Stimulated activated CD4-positive, alpha-beta T cell treated with anti-CD3 and anti-CD28 coated beads, TNF-alpha, amount 100 ng/mL, for 24 hours (primary cell): Measurements from ENCODE around the gene EHD3.
"Not testable (repeated sequence)": the region's sequence is repeated elsewhere in the genome, so short reads cannot be mapped to it uniquely, and the experiment has no call there.

Source experiments
- DNase-seq, 3 experiments: peaks; one replicate each; pipeline ENCODE4 v3.0.0-alpha.2; 2020; ENCODE audit warnings: low read depth in 3 of 3

The EHD3 gene

GRCh38 chr2:31254237-31255203 is 20.6 kb downstream of the EHD3 start:
- DNase-seq: no peak

GRCh38 chr2:31255911-31256571 is 22.1 kb downstream of the EHD3 start:
- no peak for DNase-seq

- no peak for DNase-seq
Measured at GRCh38 chr2:31256611-31257382, 22.8 kb downstream of the EHD3 start.

GRCh38 chr2:31258351-31258750 is 24.4 kb downstream of the EHD3 start:
- DNase-seq: no peak

GRCh38 chr2:31259075-31259474 is 25.1 kb downstream of the EHD3 start:
- DNase-seq: no peak

GRCh38 chr2:31260870-31261269 is 26.9 kb downstream of the EHD3 start:
- no peak for DNase-seq

- no peak for DNase-seq
Measured at GRCh38 chr2:31263636-31264190, 29.8 kb downstream of the EHD3 start.

- DNase-seq: no peak
Measured at GRCh38 chr2:31265234-31265633, 31.3 kb downstream of the EHD3 start.

- no peak for DNase-seq
Measured at GRCh38 chr2:31266804-31267203, 32.9 kb downstream of the EHD3 start.

GRCh38 chr2:31267437-31268120 is 33.6 kb downstream of the EHD3 start:
- DNase-seq: no peak

- DNase-seq: no peak
Measured at GRCh38 chr2:31268344-31268743, 34.4 kb downstream of the EHD3 start.

- no peak for DNase-seq
Measured at GRCh38 chr2:31269087-31269486, 35.1 kb downstream of the EHD3 start.

- no peak for DNase-seq
Measured at GRCh38 chr2:31270131-31270530, 36.2 kb downstream of the EHD3 start.

GRCh38 chr2:31270822-31271231 is 36.9 kb downstream of the EHD3 start:
- DNase-seq: no peak

GRCh38 chr2:31271851-31272267 is 37.9 kb downstream of the EHD3 start:
- no peak for DNase-seq

GRCh38 chr2:31274401-31275075 is 40.6 kb downstream of the EHD3 start:
- DNase-seq: no peak

- DNase-seq: no peak
Measured at GRCh38 chr2:31275976-31276375, 42.0 kb downstream of the EHD3 start.

- no peak for DNase-seq
Measured at GRCh38 chr2:31277621-31278020, 43.7 kb downstream of the EHD3 start.

- DNase-seq: no peak
Measured at GRCh38 chr2:31282634-31283033, 48.7 kb downstream of the EHD3 start.

GRCh38 chr2:31283193-31283919 is 49.4 kb downstream of the EHD3 start:
- not testable (repeated sequence) for DNase-seq
